ENCODE data around the gene PCNT.

DNA sequence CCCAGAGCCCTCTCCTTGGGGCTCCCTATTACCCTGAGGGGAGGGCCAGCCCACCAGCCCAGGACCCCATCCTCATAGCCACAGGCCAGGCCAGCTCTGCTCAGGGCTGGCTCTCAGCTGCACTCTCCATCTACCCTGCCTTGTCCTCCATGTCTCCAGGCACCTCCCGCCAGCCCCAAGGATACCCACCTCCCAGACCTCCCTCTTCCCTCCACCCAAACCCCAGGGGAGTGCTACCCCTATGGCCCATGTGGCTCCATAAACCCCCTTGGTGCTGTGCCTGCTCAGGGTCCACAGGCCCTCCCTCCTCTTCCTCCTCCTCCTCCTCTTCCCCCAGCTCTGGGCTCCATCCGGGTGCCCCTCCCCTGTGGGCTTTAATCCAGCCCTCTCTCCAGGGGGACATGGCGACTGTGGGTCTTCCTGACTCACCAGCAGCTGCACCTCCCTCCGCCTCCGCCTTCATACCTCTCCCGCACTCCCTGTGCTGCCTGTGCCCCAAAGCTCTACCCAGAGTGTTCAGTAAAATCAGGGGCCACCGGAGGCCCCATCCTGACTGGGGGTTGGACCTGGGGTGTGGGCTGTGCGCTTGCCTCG is 28.7 kb upstream of the PCNT start:
- TF ChIP-seq, protein P1, sequence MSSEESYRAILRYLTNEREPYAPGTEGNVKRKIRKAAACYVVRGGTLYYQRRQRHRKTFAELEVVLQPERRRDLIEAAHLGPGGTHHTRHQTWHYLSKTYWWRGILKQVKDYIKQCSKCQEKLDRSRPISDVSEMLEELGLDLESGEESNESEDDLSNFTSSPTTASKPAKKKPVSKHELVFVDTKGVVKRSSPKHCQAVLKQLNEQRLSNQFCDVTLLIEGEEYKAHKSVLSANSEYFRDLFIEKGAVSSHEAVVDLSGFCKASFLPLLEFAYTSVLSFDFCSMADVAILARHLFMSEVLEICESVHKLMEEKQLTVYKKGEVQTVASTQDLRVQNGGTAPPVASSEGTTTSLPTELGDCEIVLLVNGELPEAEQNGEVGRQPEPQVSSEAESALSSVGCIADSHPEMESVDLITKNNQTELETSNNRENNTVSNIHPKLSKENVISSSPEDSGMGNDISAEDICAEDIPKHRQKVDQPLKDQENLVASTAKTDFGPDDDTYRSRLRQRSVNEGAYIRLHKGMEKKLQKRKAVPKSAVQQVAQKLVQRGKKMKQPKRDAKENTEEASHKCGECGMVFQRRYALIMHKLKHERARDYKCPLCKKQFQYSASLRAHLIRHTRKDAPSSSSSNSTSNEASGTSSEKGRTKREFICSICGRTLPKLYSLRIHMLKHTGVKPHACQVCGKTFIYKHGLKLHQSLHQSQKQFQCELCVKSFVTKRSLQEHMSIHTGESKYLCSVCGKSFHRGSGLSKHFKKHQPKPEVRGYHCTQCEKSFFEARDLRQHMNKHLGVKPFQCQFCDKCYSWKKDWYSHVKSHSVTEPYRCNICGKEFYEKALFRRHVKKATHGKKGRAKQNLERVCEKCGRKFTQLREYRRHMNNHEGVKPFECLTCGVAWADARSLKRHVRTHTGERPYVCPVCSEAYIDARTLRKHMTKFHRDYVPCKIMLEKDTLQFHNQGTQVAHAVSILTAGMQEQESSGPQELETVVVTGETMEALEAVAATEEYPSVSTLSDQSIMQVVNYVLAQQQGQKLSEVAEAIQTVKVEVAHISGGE (CRISPR knock-in tag; IDR thresholded peaks at IDR 0.05) = no peak
- TF ChIP-seq NR3C1 (CRISPR knock-in tag; IDR thresholded peaks at IDR 0.05) (no peak), HCFC1 (IDR thresholded peaks at IDR 0.05; ENCODE audit: low read depth, low read length) (no peak), SREBF1 (IDR thresholded peaks at IDR 0.05; ENCODE audit: borderline replicate concordance, low read depth, low read length) (no peak), KDM1A (IDR thresholded peaks at IDR 0.05) (no peak), SREBF2 (CRISPR knock-in tag; IDR thresholded peaks at IDR 0.05) (no peak), EP300 (IDR thresholded peaks at IDR 0.05; ENCODE audit: low read length) (no peak), RFX5 (IDR thresholded peaks at IDR 0.05; ENCODE audit: low read depth, low read length) (no peak), SMAD2 (IDR thresholded peaks at IDR 0.05; ENCODE audit: low read depth, low read length) (no peak)
- TF ChIP-seq, protein P2, sequence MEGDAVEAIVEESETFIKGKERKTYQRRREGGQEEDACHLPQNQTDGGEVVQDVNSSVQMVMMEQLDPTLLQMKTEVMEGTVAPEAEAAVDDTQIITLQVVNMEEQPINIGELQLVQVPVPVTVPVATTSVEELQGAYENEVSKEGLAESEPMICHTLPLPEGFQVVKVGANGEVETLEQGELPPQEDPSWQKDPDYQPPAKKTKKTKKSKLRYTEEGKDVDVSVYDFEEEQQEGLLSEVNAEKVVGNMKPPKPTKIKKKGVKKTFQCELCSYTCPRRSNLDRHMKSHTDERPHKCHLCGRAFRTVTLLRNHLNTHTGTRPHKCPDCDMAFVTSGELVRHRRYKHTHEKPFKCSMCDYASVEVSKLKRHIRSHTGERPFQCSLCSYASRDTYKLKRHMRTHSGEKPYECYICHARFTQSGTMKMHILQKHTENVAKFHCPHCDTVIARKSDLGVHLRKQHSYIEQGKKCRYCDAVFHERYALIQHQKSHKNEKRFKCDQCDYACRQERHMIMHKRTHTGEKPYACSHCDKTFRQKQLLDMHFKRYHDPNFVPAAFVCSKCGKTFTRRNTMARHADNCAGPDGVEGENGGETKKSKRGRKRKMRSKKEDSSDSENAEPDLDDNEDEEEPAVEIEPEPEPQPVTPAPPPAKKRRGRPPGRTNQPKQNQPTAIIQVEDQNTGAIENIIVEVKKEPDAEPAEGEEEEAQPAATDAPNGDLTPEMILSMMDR (IDR thresholded peaks at IDR 0.05 in 2 of 3, conservative IDR thresholded peaks at IDR 0.05 in 1 of 3; ENCODE audit: insufficient read depth in 2 of 3, low read depth in 1 of 3, low read length in 3 of 3) = no peak
- TF ChIP-seq, protein P3, sequence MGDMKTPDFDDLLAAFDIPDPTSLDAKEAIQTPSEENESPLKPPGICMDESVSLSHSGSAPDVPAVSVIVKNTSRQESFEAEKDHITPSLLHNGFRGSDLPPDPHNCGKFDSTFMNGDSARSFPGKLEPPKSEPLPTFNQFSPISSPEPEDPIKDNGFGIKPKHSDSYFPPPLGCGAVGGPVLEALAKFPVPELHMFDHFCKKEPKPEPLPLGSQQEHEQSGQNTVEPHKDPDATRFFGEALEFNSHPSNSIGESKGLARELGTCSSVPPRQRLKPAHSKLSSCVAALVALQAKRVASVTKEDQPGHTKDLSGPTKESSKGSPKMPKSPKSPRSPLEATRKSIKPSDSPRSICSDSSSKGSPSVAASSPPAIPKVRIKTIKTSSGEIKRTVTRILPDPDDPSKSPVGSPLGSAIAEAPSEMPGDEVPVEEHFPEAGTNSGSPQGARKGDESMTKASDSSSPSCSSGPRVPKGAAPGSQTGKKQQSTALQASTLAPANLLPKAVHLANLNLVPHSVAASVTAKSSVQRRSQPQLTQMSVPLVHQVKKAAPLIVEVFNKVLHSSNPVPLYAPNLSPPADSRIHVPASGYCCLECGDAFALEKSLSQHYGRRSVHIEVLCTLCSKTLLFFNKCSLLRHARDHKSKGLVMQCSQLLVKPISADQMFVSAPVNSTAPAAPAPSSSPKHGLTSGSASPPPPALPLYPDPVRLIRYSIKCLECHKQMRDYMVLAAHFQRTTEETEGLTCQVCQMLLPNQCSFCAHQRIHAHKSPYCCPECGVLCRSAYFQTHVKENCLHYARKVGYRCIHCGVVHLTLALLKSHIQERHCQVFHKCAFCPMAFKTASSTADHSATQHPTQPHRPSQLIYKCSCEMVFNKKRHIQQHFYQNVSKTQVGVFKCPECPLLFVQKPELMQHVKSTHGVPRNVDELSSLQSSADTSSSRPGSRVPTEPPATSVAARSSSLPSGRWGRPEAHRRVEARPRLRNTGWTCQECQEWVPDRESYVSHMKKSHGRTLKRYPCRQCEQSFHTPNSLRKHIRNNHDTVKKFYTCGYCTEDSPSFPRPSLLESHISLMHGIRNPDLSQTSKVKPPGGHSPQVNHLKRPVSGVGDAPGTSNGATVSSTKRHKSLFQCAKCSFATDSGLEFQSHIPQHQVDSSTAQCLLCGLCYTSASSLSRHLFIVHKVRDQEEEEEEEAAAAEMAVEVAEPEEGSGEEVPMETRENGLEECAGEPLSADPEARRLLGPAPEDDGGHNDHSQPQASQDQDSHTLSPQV (IDR thresholded peaks at IDR 0.05) = no peak
